Adrenal gland (tissue), 12 donors: ENCODE results near the gene WNT3A. TPM values are rescaled to one million over a fixed set of nuclear protein-coding genes. Genes with fewer than 3 reads are reported as not detected.

ENCODE experiments used
- DNase-seq, 7 donors: peaks; one replicate each; pipeline ENCODE4 v3.0.0-alpha.2; 2019 to 2020
- H3K27ac ChIP-seq, 5 donors: fragments of 200-600 bp; sonication (generic) in 4 of 5; 1 replicate in 3 of 5; 2 replicates in 2 of 5; pipeline versions ENCODE4 v1.5.1 to v1.8.0; 2016 to 2020; ENCODE audit warnings: mild to moderate bottlenecking in 1 of 5
- H3K27me3 ChIP-seq: fragments of 200-600 bp; 2 replicates; pipeline ENCODE4 v1.8.0; 2021
- H3K36me3 ChIP-seq, 2 donors: fragments of 200-600 bp; replicated peaks in 1 of 2; 1 replicate in 1 of 2; 2 replicates in 1 of 2; pipeline versions ENCODE4 v1.5.1 to v1.8.0; 2018 to 2022
- H3K4me1 ChIP-seq, 2 donors: fragments of 200-600 bp; replicated peaks in 1 of 2; 1 replicate in 1 of 2; 2 replicates in 1 of 2; pipeline versions ENCODE4 v1.5.1 to v1.8.0; 2018 to 2021
- H3K4me3 ChIP-seq, 4 donors: fragments of 200-600 bp; sonication (generic) in 3 of 4; one replicate each; pipeline ENCODE4 v1.5.1; 2016 to 2018
- H3K9me3 ChIP-seq, 3 donors: fragments of 200-600 bp; sonication (generic) in 1 of 3; replicated peaks in 1 of 3; 1 replicate in 2 of 3; 2 replicates in 1 of 3; pipeline versions ENCODE4 v1.5.1 to v1.8.0; 2016 to 2021
- CTCF ChIP-seq, 6 experiments: fragments of 450-650 bp in 4 of 6; fragments of 200-600 bp in 2 of 6; sonication (generic) in 1 of 6; IDR thresholded peaks; 1 replicate in 5 of 6; 2 replicates in 1 of 6; pipeline versions ENCODE4 v1.5.1 to v1.8.0; 2016 to 2021; ENCODE audit warnings: antibody characterized with exemption in 6 of 6, mild to moderate bottlenecking in 2 of 6, moderate library complexity in 1 of 6
- POLR2A ChIP-seq, 2 donors: fragments of 450-650 bp; IDR thresholded peaks; one replicate each; pipeline ENCODE4 v1.6.1; 2017; ENCODE audit warnings: antibody characterized with exemption in 2 of 2, mild to moderate bottlenecking in 2 of 2, moderate library complexity in 1 of 2
- WGBS, 4 donors: extraction: QIAGEN DNeasy Blood & Tissue Kit in 2 of 4; methylation state at CpG; one replicate each; pipeline versions ENCODE4 v1.1.5 to v1.1.7; 2013 to 2017; 5-methylcytosine and 5-hydroxymethylcytosine counted together
- intact Hi-C, 2 donors: fragments of 100-400 bp; cut with DNase I; formaldehyde crosslinking; loops; one replicate each; pipeline versions ENCODE4 v1.14.1 to v1.15.0; 2022 to 2023
- polyA plus RNA-seq, 3 donors: library from polyadenylated mRNA; stranded (reverse); fragments of 200-250 nt in 2 of 3; fragments of 350-450 nt in 1 of 3; fragmentation: Illumina TruSeq in 1 of 3; extraction: RNeasy Lipid Tissue Mini Kit (QIAGEN cat#74804) in 1 of 3; gene quantifications; one replicate each; pipeline ENCODE4 v1.2.3, GENCODE V29; 2013 to 2014
- total RNA-seq, 9 donors: library from RNA; depleted of rRNA in 4 of 9; stranded (reverse); fragments of >200 nt in 4 of 9; fragments of 120-200 nt in 1 of 9; fragmentation: NEBNext Ultra II Directional in 1 of 9; extraction: Animal tissue kit (Norgen Biotek cat#: 25700) in 1 of 9; gene quantifications; one replicate each; pipeline versions ENCODE4 v1.1.0 to v1.2.4, GENCODE V29; 2013 to 2023
- donor health status: healthy with polysubstance abuse.
- donor health status: Bipolar disorder and iron deficiency.
- donor health status: DM: yes; HTN: yes; CAD: no.
- donor health status: DM: no; HTN: no; CAD: no.
- donor health status: DM: no; HTN: no; CAD: no.
- donor health status: DM: yes; HTN: yes; CAD: no.

The WNT3A gene
- total and polyA plus RNA-seq, 12 donors = not detected

- H3K36me3 ChIP-seq = no peaks in the 10 kb centered on the region
- no peak for DNase-seq
- peaks cover 68% of the 10 kb centered on the region for H3K27me3 ChIP-seq
- H3K4me3 ChIP-seq = no peak overlapping the region
- no peak for TF ChIP-seq POLR2A (IDR thresholded peaks at IDR 0.05)
- no peak for TF ChIP-seq CTCF (IDR thresholded peaks at IDR 0.05)
- H3K4me1 ChIP-seq = no peaks in the 10 kb centered on the region
- intact Hi-C loops = no loop called here
- WGBS, 4 donors = 65 to 74% (median 71%) methylated on average over 6 to 15 of the region's 15 CpGs
- no peak overlapping the region for H3K27ac ChIP-seq
- H3K9me3 ChIP-seq = no peaks in the 10 kb centered on the region
Measured at GRCh38 chr1:228064741-228065542, 58.1 kb downstream of the WNT3A start.

- H3K4me3 ChIP-seq = no peak overlapping the region
- no peak overlapping the region for H3K27ac ChIP-seq
- H3K36me3 ChIP-seq = no peaks in the 10 kb centered on the region
- no peaks in the 10 kb centered on the region for H3K9me3 ChIP-seq
- H3K4me1 ChIP-seq = no peaks in the 10 kb centered on the region
- WGBS, 4 donors = 68 to 78% (median 74%) methylated on average over 9 to 15 of the region's 15 CpGs
- DNase-seq = no peak
- intact Hi-C loops = no loop called here
- TF ChIP-seq CTCF (IDR thresholded peaks at IDR 0.05) (no peak), POLR2A (IDR thresholded peaks at IDR 0.05) (no peak)
- H3K27me3 ChIP-seq = peaks cover 60% of the 10 kb centered on the region
Measured at GRCh38 chr1:228065543-228066347, 58.9 kb downstream of the WNT3A start.

- H3K9me3 ChIP-seq = no peaks in the 10 kb centered on the region
- WGBS, 4 donors = 28 to 65% (median 35%) methylated on average over 2 to 4 of the region's 4 CpGs
- H3K27me3 ChIP-seq = peaks cover 53% of the 10 kb centered on the region
- no peak overlapping the region for H3K27ac ChIP-seq
- TF ChIP-seq CTCF (IDR thresholded peaks at IDR 0.05) = no peak
- TF ChIP-seq POLR2A (IDR thresholded peaks at IDR 0.05) = no peak
- no peaks in the 10 kb centered on the region for H3K36me3 ChIP-seq
- H3K4me3 ChIP-seq = no peak overlapping the region
- DNase-seq = no peak
- no peaks in the 10 kb centered on the region for H3K4me1 ChIP-seq
- intact Hi-C loops = no loop called here
Measured at GRCh38 chr1:228066416-228066815, 59.6 kb downstream of the WNT3A start.

- Histone ChIP-seq H3K27ac (no peak overlapping the region), H3K4me3 (no peak overlapping the region), H3K9me3 (no peaks in the 10 kb centered on the region), H3K4me1 (no peaks in the 10 kb centered on the region), H3K36me3 (no peaks in the 10 kb centered on the region), H3K27me3 (peaks cover 46% of the 10 kb centered on the region)
- TF ChIP-seq CTCF (IDR thresholded peaks at IDR 0.05) = no peak
- no peak for TF ChIP-seq POLR2A (IDR thresholded peaks at IDR 0.05)
- intact Hi-C loops = no loop called here
- DNase-seq = peak in 1 of 7 donors; percentile 9
- 44 to 69% (median 57%) methylated on average over 6 to 10 of the region's 10 CpGs for whole genome bisulfite sequencing, 4 donors
Measured at GRCh38 chr1:228066891-228067654, 60.3 kb downstream of the WNT3A start.
